ENCODE measurements around the gene H2AZ2.

The H2AZ2 gene

GRCh38 chr7:44891372-44891771 lies 43.5 kb upstream of the H2AZ2 start:
- TF ChIP-seq CTCF (IDR thresholded peaks at IDR 0.05; ENCODE audit: unreplicated experiment in 3 of 3), result no peak
- H3K36me3 Mint-ChIP-seq (ENCODE audit: low read depth), result no peaks in the 10 kb centered on the region
- H3K27me3 Mint-ChIP-seq (ENCODE audit: low read depth), result peaks cover 4% of the 10 kb centered on the region
- H3K9me3 Mint-ChIP-seq, result no peaks in the 10 kb centered on the region
- H3K4me3 Mint-ChIP-seq, result peak overlapping the region in 1 of 3 experiments; percentile 63
- H3K4me1 Mint-ChIP-seq, result peaks cover 67% of the 10 kb centered on the region
- H3K27ac Mint-ChIP-seq, result peak overlapping the region in 2 of 3 experiments; percentile 76 to 82

GRCh38 chr7:44889086-44889781 lies 41.3 kb upstream of the H2AZ2 start:
- H3K4me1 Mint-ChIP-seq, result peaks cover 59% of the 10 kb centered on the region

GRCh38 chr7:44887293-44887692 lies 39.4 kb upstream of the H2AZ2 start:
- Mint-ChIP-seq H3K36me3 (ENCODE audit: low read depth) (peaks cover 13% of the 10 kb centered on the region), H3K27me3 (ENCODE audit: low read depth) (peaks cover 4% of the 10 kb centered on the region), H3K9me3 (no peaks in the 10 kb centered on the region), H3K4me1 (peaks cover 51% of the 10 kb centered on the region), H3K27ac (peak overlapping the region in 2 of 3 experiments; percentile 49 to 82), H3K4me3 (peak overlapping the region; percentile 10 to 93 (median 47))
- no peak for TF ChIP-seq CTCF (IDR thresholded peaks at IDR 0.05; ENCODE audit: unreplicated experiment in 3 of 3)

More at GRCh38 chr7:44889086-44889781, 41.3 kb upstream of the H2AZ2 start:
- Mint-ChIP-seq H3K9me3 (no peaks in the 10 kb centered on the region), H3K27me3 (ENCODE audit: low read depth) (peaks cover 4% of the 10 kb centered on the region), H3K27ac (peak overlapping the region; percentile 64 to 82 (median 82)), H3K36me3 (ENCODE audit: low read depth) (peaks cover 4% of the 10 kb centered on the region), H3K4me3 (peak overlapping the region; percentile 43 to 73 (median 71))
- TF ChIP-seq CTCF (IDR thresholded peaks at IDR 0.05; ENCODE audit: unreplicated experiment in 3 of 3), result no peak

- Mint-ChIP-seq H3K36me3 (ENCODE audit: low read depth) (peaks cover 28% of the 10 kb centered on the region), H3K4me1 (peaks cover 53% of the 10 kb centered on the region), H3K27me3 (ENCODE audit: low read depth) (no peaks in the 10 kb centered on the region), H3K4me3 (peak within 1 kb of the TSS; percentile 94 to 98 (median 97)), H3K27ac (peak within 1 kb of the TSS; percentile 94 to 100 (median 99)), H3K9me3 (no peaks in the 10 kb centered on the region)
- no peak for TF ChIP-seq CTCF (IDR thresholded peaks at IDR 0.05; ENCODE audit: unreplicated experiment in 3 of 3)
These were observed 37.8 kb upstream of the H2AZ2 start, which contains the start of gene PURB for GRCh38 chr7:44885394-44886317. TSS of gene PURB (minus strand) at chr7:44885530. CDS start at chr7:44885348, 182 bp downstream.

GRCh38 chr7:44884621-44885393 lies 36.9 kb upstream of the H2AZ2 start:
- H3K4me3 Mint-ChIP-seq, result peak overlapping the region; percentile 90 to 97 (median 94)
- no peaks in the 10 kb centered on the region for H3K27me3 Mint-ChIP-seq (ENCODE audit: low read depth)
- peak overlapping the region; percentile 86 to 99 (median 92) for H3K27ac Mint-ChIP-seq
- H3K9me3 Mint-ChIP-seq, result no peaks in the 10 kb centered on the region
- no peak for TF ChIP-seq CTCF (IDR thresholded peaks at IDR 0.05; ENCODE audit: unreplicated experiment in 3 of 3)
- H3K36me3 Mint-ChIP-seq (ENCODE audit: low read depth), result peaks cover 35% of the 10 kb centered on the region
- H3K4me1 Mint-ChIP-seq, result peaks cover 61% of the 10 kb centered on the region

Measured in nephron (organoid).